NCI-H2107 treated with DMSO at 0.1 percent for 48 hours (cell line): Measurements from ENCODE around the gene PFN3.

Source experiments
- DNase-seq: peaks from one replicate; lab custom pipeline; 2025; ENCODE audit not compliant: unreplicated experiment; lab: John Stamatoyannopoulos, UW

Gene PFN3

GRCh38 chr5:177396807-177397206 is 3.7 kb downstream of the PFN3 start:
- no peak for DNase-seq

DNA sequence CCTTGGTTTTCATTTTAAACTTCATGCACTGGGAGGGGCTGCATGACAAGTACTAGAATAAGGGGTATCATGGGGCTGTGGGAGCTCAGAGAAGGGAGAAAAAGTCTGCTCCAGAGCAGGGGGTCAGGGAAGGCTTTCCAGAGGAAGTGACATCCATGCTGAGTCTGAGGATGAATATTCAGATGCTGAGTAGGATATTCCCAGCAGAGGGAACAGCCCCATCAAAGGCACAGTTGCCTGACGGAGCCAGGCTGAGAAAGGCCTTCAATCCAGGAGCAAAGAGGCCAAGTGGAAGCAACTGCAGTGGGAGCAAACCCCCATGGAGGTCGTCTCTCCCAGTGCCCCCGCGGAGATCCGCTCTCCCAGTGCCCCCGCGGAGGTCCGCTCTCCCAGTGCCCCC is 4.4 kb downstream of the PFN3 start:
- DNase-seq: no peak

DNA sequence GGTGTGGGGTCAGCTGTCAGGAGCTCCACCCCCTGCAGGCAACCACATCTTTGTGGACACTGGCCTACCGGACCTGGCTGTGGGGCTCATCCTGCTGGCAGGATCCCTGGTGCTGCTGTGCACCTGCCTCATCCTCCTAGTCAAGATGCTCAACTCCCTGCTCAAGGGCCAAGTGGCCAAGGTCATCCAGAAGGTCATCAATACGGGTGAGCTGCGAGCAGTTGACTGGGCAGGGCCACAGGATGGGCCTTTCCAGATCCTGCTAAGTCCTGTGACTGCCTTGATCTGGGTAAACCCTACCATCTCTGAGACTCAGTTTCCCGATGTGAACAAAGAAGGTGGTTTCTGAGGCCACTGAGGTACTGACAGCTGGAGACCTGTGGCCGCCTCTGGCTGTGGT is 6.5 kb downstream of the PFN3 start:
- no peak for DNase-seq

GRCh38 chr5:177393206-177393765 is 7.2 kb downstream of the PFN3 start:
- no peak for DNase-seq

DNA sequence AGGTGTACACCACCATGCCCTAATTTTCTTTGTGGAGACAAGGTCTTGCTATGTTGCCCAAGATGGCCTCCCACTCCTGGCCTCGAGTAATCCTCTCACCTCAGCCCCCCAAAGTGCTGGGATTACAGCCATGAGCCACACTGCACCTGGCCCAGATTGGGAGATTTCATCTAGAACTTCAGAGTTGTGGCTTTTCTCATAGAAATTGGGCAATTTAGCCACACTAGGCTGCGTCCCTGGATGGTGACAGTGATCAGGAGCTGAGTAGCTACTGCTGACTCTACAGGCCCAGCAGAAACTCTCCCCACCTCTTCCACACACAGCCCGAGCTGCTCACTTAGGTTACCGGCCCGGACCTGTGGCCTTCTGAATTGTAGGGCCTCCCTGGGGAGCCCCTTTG is 7.7 kb downstream of the PFN3 start:
- no peak for DNase-seq

GRCh38 chr5:177390363-177391300 is 9.8 kb downstream of the PFN3 start:
- peak; percentile 30 for DNase-seq

- DNase-seq: no peak
These were observed 11.0 kb downstream of the PFN3 start for GRCh38 chr5:177389241-177390169.

- DNase-seq: no peak
These were observed 11.9 kb downstream of the PFN3 start for GRCh38 chr5:177388521-177389052.

- no peak for DNase-seq
These were observed 13.1 kb downstream of the PFN3 start for GRCh38 chr5:177387405-177387804.

GRCh38 chr5:177386542-177386941 is 13.9 kb downstream of the PFN3 start:
- DNase-seq: no peak

GRCh38 chr5:177385720-177386119 is 14.7 kb downstream of the PFN3 start:
- no peak for DNase-seq

DNA sequence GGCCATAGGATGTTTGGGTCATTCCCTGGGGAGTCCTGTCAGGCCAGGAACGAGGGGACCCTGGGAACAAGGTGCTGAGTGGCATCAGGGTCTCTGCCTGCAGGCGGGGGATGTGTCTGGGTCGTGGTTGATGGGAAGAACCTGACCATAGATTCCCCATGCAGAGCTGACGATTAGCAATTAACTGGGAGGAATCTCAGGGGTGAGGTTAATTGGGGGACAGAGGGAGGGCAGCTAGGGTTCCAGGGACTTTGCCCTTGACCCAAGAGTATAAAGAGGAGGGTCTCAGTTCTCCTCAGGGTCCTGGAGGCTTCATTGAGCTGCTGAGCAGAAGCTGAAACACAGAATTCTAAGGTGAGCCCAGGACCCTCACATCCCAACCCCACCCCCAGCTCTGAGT is 16.3 kb downstream of the PFN3 start, which contains the start of gene SLC34A1:
TSS of gene SLC34A1 (plus strand) at position 301 of the 400 bp plus-strand sequence. CDS start 1,308 bp downstream, outside the sequence.
- no peak for DNase-seq

GRCh38 chr5:177383181-177383580 is 17.3 kb downstream of the PFN3 start:
- DNase-seq: no peak

GRCh38 chr5:177382423-177383029 is 17.9 kb downstream of the PFN3 start:
- DNase-seq: no peak

DNA sequence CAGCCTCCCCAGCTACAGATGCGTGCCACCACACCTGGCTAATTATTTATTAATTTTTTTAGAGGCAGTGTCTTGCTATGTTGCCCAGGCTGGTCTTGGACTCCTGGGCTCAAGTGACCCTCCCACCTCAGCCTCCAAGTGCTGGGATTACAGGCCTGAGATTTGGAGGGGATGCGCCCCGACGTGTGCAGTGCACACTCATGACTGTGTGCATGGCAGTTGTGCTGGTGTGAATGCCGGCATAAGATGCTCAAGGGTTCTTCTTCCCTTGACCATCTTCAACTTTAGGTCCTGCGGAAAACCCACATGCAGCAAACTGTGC is 19.7 kb downstream of the PFN3 start:
- DNase-seq: no peak

GRCh38 chr5:177378884-177379883 is 21.3 kb downstream of the PFN3 start:
- no peak for DNase-seq

DNA sequence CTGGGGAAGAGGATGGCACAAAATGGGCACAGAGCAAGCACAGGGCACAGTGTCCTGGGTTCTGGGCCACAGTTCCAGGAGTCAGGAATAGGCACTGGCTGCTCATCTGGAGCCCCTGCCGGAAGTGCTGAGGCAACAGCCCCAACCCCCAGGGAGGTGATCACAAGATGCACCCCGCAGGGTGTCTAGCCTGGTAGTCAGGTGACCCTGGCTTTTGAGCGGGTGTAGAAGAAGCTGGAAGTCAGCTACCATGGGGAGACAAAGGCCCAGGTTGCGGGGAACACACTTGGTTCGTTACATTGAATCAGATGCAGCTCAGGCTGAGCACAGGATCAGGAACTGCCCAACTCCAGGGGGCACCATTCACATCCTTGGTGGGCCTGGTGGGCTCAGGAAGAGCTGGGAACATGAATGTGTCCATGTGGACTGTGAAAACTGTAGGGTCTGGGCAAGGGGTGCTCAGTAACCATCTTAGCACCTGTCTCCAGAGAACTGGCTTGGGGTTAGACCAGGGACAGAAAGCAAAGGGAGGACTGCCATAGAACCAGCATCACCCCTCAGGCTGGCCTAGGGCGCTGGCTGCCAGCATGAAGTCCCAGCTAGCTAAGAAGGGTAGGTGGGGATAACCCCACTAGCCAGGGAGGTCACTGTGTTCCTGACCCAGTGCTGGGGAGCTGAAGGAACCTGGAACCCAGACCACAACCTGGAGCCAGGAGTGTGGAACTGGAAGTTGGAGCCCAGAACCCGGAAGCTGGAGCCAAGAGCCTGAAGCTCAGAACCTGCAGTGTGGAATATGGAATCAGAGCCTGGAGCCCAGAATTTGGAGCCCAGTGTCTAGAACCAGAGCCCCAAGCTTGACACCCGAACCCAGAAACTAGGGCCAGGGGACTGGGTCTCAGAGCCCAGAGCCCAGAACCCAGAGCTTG is 22.3 kb downstream of the PFN3 start:
- DNase-seq: no peak

DNA sequence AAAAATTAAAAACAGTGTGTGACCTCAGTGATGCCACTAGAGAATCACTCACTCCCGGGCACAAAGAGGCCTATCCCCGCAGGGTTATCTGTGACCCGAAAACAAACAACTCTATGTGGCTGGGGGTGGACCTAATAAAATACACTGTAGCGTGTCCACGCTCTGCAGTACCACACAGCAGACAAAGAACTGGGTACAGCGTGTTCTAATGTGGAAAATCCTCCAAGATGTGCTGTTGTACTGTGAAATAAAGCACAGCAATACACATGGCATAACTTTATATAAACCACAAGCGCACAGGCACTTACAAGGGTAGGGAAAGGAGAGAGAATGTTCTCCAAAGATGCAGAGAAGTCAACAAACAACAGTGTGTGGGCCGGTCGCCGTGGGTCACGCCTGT is 24.4 kb downstream of the PFN3 start:
- DNase-seq: no peak

DNA sequence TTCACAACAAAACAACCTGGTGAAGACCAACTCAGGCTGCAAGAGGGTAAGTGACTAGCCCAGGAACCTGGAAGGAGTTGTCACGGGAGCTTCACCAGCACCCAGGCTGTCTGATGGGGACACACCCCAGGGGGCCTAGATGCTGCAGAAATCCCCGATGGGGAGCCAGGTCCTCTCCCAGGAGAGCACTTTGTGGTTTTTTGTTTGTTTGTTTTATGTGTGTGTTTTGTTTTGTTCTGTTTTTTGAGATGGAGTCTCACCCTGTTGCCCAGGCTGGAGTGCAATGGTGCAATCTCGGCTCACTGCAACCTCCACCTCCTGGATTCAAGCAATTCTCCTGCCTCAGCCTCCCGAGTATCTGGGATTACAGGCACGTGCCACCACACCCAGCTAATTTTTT is 24.9 kb downstream of the PFN3 start:
- DNase-seq: peak; percentile 24
